ENCODE results near the gene IDUA.

Gene IDUA

DNA sequence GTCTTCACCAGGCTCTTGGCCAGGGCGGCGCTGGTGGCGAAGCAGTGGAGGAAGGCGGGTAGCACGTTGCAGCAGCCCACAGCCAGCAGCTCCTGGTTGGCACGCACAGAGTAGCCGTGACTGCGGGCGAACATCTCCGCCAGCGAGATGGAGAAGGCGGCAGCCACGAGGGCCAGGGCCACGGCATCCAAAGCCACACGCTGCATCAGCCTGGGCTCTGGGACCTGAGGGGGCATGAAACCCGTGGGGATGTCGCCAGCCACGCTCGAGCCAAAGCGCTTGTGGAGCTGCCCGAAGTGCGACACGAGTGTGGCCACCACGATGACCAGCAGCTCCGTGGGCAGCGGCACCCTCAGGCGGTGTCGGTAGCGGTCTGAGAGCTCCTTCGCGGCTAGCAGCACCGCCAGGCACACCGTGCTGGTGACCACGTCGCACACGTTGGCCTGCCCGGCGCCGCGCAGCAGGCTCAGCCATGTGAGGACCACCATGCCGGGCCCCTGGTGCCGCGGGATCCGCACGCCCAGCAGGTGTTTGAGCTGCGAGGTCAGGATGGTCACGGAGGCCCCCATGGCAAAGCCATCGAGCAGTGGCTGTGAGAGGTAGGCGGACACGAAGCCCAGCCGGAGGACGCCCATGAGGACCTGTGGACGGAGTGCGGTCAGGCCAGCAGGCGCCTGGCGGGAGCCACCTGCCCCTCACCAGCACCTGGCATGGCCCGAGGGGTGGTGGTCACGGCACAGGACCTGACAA, 3.1 kb downstream of the IDUA start:
- H3K27ac ChIP-seq (ENCODE audit: low read depth, low read length): no peak overlapping the region
- no peaks in the 10 kb centered on the region for H3K27me3 ChIP-seq (ENCODE audit: control insufficient read depth, insufficient read depth, low read length)
- peaks cover 5% of the 10 kb centered on the region for H3K36me3 ChIP-seq (ENCODE audit: control insufficient read depth, insufficient read depth, low read length)
- no peak overlapping the region for H3K4me3 ChIP-seq (ENCODE audit: low read length)
- H3K9ac ChIP-seq (ENCODE audit: low read length): no peak overlapping the region
- peaks cover 12% of the 10 kb centered on the region for H3K4me1 ChIP-seq (ENCODE audit: control insufficient read depth, insufficient read depth, low read length)

DNA sequence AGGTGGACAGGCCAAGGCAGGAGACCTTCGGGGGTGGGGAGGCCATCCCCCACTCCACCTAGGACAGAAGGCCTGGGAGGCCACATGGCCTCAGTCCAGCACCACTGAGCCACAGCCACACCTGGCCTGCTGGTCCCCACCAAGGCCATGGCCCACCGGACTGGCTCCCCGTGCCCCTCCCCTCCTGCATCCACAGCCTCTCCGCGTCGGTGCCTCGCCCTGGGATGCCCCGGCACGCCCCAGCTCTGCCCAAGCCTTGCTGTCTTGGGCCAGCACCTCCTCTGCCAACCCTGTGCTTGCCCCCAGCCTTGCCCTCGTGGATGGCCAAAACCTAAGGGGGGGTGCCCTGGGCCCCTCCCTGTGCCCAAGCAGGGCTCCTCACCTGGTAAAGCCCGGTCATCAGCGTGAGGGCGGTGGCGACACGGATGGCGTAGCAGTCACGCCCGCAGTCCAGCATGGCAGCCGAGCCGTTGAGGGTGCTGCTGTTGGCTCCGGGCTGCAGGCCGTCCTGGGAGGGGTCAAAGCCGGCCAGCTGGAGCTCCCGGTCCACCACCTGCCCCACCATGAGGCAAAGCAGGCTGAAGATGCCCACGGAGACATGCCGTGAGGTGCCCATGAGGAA, 4.0 kb downstream of the IDUA start:
- Histone ChIP-seq H3K36me3 (ENCODE audit: control insufficient read depth, insufficient read depth, low read length) (peaks cover 5% of the 10 kb centered on the region), H3K4me1 (ENCODE audit: control insufficient read depth, insufficient read depth, low read length) (peaks cover 9% of the 10 kb centered on the region), H3K4me3 (ENCODE audit: low read length) (no peak overlapping the region), H3K9ac (ENCODE audit: low read length) (no peak overlapping the region), H3K27ac (ENCODE audit: low read depth, low read length) (no peak overlapping the region), H3K27me3 (ENCODE audit: control insufficient read depth, insufficient read depth, low read length) (no peaks in the 10 kb centered on the region)

DNA sequence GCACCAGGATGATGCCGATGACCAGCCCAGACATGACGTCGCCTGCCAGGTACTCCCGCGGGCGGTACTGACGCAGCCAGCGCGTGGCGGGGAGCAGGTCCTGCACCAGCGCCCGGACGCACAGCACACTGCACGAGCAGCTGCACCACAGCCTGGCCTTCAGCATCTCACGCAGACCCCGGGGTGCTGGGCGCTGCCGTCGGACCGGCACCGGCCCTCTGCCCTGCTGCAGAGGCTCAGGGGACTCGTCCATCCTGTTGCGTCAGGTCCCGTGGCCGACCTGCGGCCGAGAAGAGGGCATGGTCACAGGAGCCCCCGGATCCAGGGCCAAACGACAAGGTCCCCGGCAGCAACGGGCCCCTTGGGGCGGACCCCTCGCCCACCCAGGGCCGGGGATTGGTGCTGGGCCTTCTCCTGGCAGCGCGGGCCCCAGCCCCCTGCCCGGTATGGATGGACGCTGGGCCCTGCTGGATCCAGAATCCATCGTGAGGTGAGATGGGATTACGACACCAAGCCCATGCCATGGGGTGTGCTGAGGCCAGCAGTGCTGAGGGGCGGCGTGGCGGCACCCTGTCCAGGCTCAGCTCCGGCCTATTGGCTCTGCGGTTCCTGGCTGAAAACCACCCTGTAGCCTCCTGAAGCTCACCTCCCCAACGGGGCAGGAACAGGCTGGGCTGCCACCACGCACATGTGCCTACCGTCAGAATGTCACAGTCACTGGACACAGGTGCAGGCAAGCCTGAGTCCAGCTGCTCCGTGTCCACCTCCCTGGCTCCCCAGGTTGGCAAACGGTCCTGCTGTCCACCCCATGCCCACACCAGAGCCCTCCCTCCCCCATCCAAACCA, 4.8 kb downstream of the IDUA start:
- H3K27me3 ChIP-seq (ENCODE audit: control insufficient read depth, insufficient read depth, low read length): peaks cover 6% of the 10 kb centered on the region
- H3K9ac ChIP-seq (ENCODE audit: low read length): no peak overlapping the region
- no peak overlapping the region for H3K4me3 ChIP-seq (ENCODE audit: low read length)
- peaks cover 4% of the 10 kb centered on the region for H3K4me1 ChIP-seq (ENCODE audit: control insufficient read depth, insufficient read depth, low read length)
- H3K36me3 ChIP-seq (ENCODE audit: control insufficient read depth, insufficient read depth, low read length): peaks cover 5% of the 10 kb centered on the region
- no peak overlapping the region for H3K27ac ChIP-seq (ENCODE audit: low read depth, low read length)

DNA sequence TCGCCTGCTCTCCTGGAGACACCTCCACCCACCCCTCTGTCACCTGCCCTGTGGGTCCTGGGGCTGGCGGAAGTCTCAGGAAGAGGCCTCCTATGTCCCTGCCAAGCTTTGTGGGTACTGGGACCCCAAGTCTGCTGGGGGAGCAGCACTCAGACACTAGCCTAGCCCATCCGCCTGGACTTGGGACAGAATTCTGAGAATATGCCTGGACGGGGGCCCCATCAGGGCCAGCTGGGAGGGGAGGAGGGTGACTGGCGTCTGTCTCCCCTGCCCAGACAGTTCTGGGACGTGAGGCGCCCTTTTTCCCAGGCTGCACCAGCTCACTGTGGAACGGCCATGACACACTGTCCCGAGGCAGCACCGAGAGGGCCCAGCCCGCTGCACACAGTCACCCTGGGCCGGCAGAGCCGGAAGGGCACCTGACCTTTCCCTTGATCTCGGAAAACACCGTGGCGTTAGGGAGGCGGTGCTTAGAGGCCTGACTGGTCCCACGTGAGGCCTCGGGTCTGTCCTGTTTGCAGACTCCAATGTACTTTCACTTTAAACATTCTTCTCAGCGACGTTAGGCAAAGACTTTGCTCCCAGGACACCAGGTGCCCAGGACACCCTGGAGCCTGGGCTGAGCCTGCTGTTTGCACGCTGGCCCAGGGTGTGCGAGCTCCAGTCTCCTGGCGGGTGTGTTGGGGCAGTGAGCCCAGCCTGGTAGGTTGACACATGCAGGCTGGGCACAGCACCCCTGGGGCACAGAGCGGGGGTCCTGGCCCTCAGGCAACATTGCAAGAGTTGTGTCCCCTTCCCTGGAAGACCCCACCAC, 5.7 kb downstream of the IDUA start:
- Histone ChIP-seq H3K27me3 (ENCODE audit: control insufficient read depth, insufficient read depth, low read length) (peaks cover 9% of the 10 kb centered on the region), H3K9ac (ENCODE audit: low read length) (no peak overlapping the region)

DNA sequence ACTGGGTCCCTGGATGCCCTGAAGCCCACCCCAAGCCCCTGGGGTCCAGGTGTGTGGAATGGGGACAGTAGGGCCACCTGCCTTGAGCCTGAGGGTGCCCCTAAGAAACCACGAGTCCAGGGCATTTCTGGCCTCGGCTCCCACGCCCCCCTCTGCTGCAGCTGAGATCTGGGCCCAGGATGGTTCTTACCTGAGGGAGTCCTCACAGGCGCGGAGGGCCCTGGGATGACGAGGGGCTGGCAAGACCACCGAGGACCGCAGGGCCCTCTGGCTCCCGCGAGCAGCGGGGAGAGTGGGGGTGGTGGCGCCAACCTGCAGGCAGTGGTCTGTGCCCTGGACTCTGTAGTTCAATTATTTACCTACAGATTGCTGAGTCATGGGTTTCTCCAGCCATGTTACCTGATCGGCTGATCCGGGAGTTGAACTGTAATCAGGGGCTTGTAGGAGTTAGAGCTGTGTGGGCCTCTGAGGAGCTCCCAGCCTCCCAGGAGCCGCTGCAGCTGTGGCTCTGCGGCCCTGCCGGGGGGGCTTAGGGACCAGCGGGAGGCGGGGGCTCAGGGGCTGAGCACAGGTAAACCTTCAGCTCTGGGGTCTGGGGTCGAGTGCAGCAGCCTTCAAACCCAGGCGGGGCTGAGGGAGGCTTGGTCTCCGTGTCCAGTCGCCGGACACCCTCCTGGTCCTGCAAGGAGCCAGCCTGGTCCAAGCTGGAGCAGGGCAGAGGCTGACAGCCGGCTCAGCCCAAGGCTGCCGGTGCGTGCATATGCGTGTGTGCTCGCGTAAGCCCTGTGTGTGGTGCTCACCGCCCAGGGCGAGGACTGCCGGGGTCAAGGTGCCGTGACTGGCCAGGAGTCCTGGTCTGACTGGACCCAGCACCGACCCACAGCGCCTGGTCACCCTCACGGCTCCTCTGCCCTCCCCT, 6.5 kb downstream of the IDUA start, which contains the start of gene SLC26A1:
TSS of gene SLC26A1 (minus strand) at position 294 of the 919 bp plus-strand sequence. CDS start 1,701 bp downstream, outside the sequence.
- H3K4me1 ChIP-seq (ENCODE audit: control insufficient read depth, insufficient read depth, low read length): no peaks in the 10 kb centered on the region
- H3K4me3 ChIP-seq (ENCODE audit: low read length): peak within 1 kb of the TSS; percentile 37
- peaks cover 17% of the 10 kb centered on the region for H3K27me3 ChIP-seq (ENCODE audit: control insufficient read depth, insufficient read depth, low read length)
- no peak within 1 kb of the TSS for H3K27ac ChIP-seq (ENCODE audit: low read depth, low read length)
- peaks cover 5% of the 10 kb centered on the region for H3K36me3 ChIP-seq (ENCODE audit: control insufficient read depth, insufficient read depth, low read length)
- H3K9ac ChIP-seq (ENCODE audit: low read length): no peak within 1 kb of the TSS

More for the DNA sequence above, 5.7 kb downstream of the IDUA start:
- H3K36me3 ChIP-seq (ENCODE audit: control insufficient read depth, insufficient read depth, low read length): peaks cover 5% of the 10 kb centered on the region
- H3K4me1 ChIP-seq (ENCODE audit: control insufficient read depth, insufficient read depth, low read length): peaks cover 2% of the 10 kb centered on the region
- H3K4me3 ChIP-seq (ENCODE audit: low read length): peak overlapping the region; percentile 37
- H3K27ac ChIP-seq (ENCODE audit: low read depth, low read length): no peak overlapping the region

DNA sequence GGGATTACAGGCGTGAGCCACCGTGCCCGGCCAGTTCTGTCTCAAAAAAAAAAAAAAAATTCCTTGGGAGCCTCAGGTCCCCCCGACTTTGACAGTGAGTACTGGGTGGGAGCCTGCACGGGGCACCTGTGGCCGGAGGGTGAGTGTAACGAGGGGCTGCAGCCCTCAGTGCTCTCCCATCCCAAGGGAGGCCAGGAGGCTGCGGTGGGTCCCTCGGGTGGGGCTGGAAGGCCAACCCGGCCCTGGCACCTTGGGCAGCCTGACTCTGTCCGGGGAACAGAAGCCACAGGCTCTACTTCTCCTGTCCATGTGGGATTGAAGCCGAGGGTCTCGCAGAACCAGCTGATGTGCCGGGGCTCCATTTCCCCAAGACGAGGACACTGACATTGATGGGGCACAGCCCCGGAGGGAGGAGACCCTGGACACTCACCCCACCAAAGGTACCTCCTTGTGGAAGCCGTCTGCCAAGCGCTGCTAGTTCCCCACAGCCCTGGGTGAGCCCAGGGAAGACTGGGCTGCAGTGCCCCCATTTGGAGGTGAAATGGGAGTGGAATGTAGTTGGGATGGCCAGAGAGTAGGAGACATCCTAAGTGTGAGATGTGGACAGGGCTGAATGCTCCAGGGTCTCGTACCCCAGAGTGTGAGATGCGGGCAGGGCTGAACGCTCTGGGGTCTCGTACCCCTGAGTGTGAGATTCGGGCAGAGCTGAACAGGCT, 8.6 kb downstream of the IDUA start:
- H3K4me1 ChIP-seq (ENCODE audit: control insufficient read depth, insufficient read depth, low read length): no peaks in the 10 kb centered on the region

DNA sequence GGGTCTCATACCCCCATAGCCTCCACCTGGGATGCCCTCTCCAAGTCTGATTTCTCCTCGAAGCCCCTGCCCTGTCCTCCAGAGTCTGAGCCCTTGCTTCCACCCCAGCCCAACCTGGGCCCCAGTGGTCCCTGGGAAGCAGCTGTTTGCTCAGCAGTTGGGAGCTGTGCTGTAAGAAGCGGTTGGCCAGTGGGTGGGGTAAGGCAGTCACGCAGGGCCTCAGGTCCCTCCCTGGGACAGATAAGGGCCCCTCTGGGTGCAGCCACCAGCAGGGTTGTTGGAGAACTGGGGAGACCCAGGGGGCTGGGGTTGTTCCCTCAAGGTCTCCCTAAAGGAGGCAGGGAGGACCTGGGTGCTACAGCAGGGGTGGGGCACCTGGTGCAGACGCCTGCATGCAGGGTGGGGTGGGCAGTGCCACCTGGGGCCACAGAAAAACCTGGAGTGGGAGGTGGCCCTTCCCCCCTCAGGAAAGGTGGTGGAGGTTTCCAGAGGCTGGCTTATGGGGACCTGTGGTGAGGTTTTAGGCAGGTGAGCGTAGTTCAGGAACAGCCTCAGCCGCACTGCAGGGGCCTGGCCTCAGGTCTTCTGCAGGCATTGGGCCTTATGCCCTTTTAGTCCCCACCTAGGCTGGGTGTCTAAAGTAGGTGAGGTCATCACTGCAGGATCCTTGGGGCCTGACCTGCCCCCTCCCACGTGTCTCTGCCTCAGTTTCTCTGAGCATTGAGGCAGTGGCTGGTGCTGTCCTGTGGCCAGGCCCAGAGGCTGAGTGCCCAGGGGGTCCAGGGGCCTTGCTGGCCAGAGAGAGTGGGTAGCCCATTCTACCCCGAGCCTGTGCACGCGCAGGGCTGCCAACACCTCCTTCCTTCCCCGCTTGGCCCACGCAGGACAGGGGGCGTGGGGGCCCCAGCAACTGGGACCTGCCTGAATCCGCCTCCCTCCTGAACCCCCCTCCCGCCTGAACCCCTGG, 9.5 kb downstream of the IDUA start:
- Histone ChIP-seq H3K36me3 (ENCODE audit: control insufficient read depth, insufficient read depth, low read length) (no peaks in the 10 kb centered on the region), H3K4me1 (ENCODE audit: control insufficient read depth, insufficient read depth, low read length) (no peaks in the 10 kb centered on the region), H3K27me3 (ENCODE audit: control insufficient read depth, insufficient read depth, low read length) (peaks cover 32% of the 10 kb centered on the region), H3K9ac (ENCODE audit: low read length) (no peak overlapping the region), H3K27ac (ENCODE audit: low read depth, low read length) (no peak overlapping the region), H3K4me3 (ENCODE audit: low read length) (no peak overlapping the region)

More for the DNA sequence above, 8.6 kb downstream of the IDUA start:
- H3K27me3 ChIP-seq (ENCODE audit: control insufficient read depth, insufficient read depth, low read length): peaks cover 25% of the 10 kb centered on the region
- no peak overlapping the region for H3K9ac ChIP-seq (ENCODE audit: low read length)
- no peak overlapping the region for H3K27ac ChIP-seq (ENCODE audit: low read depth, low read length)
- H3K4me3 ChIP-seq (ENCODE audit: low read length): no peak overlapping the region
- peaks cover 2% of the 10 kb centered on the region for H3K36me3 ChIP-seq (ENCODE audit: control insufficient read depth, insufficient read depth, low read length)

DNA sequence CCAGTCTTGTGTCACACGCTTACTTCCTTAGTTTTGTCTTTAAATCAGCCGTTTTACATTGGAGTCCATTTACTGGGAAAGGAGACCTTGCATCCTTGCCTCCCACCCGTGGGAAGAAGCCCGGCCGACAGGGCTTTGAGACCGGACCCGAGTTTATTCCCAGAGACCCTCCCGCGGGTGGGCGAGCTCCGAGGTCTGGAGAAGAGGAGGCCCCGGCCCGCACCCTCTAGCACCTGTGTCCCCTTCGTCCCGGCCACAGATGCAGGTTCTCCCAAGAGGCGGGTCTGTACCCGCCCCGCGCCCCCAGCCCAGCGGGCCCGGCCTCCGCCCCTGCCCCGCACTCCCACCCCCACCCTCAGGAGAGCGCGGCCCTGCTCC, 10.1 kb downstream of the IDUA start:
- no peaks in the 10 kb centered on the region for H3K4me1 ChIP-seq (ENCODE audit: control insufficient read depth, insufficient read depth, low read length)
- H3K36me3 ChIP-seq (ENCODE audit: control insufficient read depth, insufficient read depth, low read length): no peaks in the 10 kb centered on the region
- peaks cover 39% of the 10 kb centered on the region for H3K27me3 ChIP-seq (ENCODE audit: control insufficient read depth, insufficient read depth, low read length)
- no peak overlapping the region for H3K9ac ChIP-seq (ENCODE audit: low read length)
- H3K4me3 ChIP-seq (ENCODE audit: low read length): no peak overlapping the region
- no peak overlapping the region for H3K27ac ChIP-seq (ENCODE audit: low read depth, low read length)

DNA sequence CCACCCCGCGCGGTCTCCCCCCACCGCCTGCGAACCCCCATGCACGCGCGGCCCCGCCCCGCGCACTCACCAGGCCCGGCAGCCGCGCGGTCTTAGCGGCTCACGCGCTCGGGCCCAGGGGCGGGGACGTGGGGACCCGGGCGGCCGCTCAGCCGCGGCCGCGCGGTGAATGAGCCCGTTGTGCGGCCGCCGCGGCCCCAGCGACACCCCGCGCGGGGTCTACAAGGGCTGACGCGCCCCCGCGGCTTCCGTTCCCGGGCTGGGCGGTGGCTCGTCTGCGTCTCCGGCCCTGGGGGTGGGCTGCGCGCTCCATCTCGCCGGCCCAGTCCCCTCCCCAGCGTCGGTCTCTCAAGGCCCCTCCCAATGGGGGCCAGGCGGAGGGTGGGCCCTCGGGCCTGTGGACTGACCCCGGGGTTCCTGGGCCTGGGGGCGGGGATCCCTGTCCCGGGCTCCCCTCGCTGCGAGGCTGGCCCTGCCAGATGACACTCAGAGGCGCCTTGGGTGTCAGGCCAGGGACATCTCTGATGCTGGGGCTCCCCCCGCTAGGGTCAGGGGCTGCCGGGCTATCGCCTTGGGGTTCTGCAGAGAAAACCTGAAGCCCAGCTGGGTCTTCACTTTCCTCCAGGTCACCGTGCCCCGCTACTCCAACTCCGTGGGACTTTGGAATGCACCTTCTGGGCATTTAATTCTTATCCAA, 10.7 kb downstream of the IDUA start:
- no peaks in the 10 kb centered on the region for H3K4me1 ChIP-seq (ENCODE audit: control insufficient read depth, insufficient read depth, low read length)
- no peaks in the 10 kb centered on the region for H3K36me3 ChIP-seq (ENCODE audit: control insufficient read depth, insufficient read depth, low read length)
- no peak overlapping the region for H3K27ac ChIP-seq (ENCODE audit: low read depth, low read length)
- peaks cover 42% of the 10 kb centered on the region for H3K27me3 ChIP-seq (ENCODE audit: control insufficient read depth, insufficient read depth, low read length)
- H3K4me3 ChIP-seq (ENCODE audit: low read length): peak overlapping the region; percentile 32
- H3K9ac ChIP-seq (ENCODE audit: low read length): no peak overlapping the region

Data from rectal smooth muscle tissue (tissue), 1 donor.